H1 (cell line): ENCODE measurements around the gene CHRNG. TPM values are rescaled to one million over a fixed set of nuclear protein-coding genes. Genes with fewer than 3 reads are reported as not detected.
A peak's percentile ranks its signal among the peaks of the same experiment; 100 is the strongest.

ENCODE experiments used
- CTCF ChIA-PET: fragments of 300-600 bp; sonication (Branson Sonifier 250); formaldehyde crosslinking; loops from one replicate; lab custom pipeline; 2021; ENCODE audit not compliant: partially characterized antibody; lab: Charles Lee
- POLR2A ChIA-PET: fragments of 300-600 bp; sonication (Branson Sonifier 250); formaldehyde crosslinking; loops from one replicate; lab custom pipeline; 2021; ENCODE audit warnings: inconsistent platforms; ENCODE audit not compliant: partially characterized antibody; lab: Charles Lee
- DNase-seq, 2 experiments: peaks; one replicate each; pipeline versions ENCODE4 v3.0.0 to v3.0.0-alpha.2; 2010 to 2022; ENCODE audit warnings: low spot score in 2 of 2, low read depth in 1 of 2, mixed read lengths in 1 of 2
- FAIRE-seq: peaks from 2 replicates; lab custom pipeline; 2011; peaks lifted over from hg19 to GRCh38; lab: Jason Lieb, UNC
- H2AFZ ChIP-seq: 2 replicates; pipeline ENCODE4 v1.8.1; 2012; ENCODE audit warnings: low read length, inconsistent platforms
- H2AK5ac ChIP-seq: 2 replicates; pipeline ENCODE4 v1.6.1; 2013; ENCODE audit warnings: low read depth, low read length
- H2BK120ac ChIP-seq: replicated peaks from 2 replicates; pipeline ENCODE3; 2013; ENCODE audit warnings: low read depth, low read length, inconsistent platforms
- H2BK12ac ChIP-seq: 2 replicates; pipeline ENCODE4 v1.6.1; 2013; ENCODE audit warnings: low read depth, low read length
- H2BK15ac ChIP-seq: 2 replicates; pipeline ENCODE4 v1.6.1; 2013; ENCODE audit warnings: low read length
- H2BK20ac ChIP-seq: 2 replicates; pipeline ENCODE4 v1.6.1; 2013; ENCODE audit warnings: low read length
- H2BK5ac ChIP-seq: 2 replicates; pipeline ENCODE4 v1.6.1; 2013; ENCODE audit warnings: low read depth, low read length
- H3K14ac ChIP-seq: 2 replicates; pipeline ENCODE4 v1.6.1; 2013; ENCODE audit warnings: inconsistent platforms; ENCODE audit not compliant: insufficient read length
- H3K18ac ChIP-seq: 2 replicates; pipeline ENCODE4 v1.6.1; 2013; ENCODE audit warnings: low read length; ENCODE audit errors: extremely low read depth
- H3K23ac ChIP-seq: 2 replicates; pipeline ENCODE4 v1.6.1; 2013; ENCODE audit warnings: inconsistent platforms; ENCODE audit not compliant: insufficient read length
- H3K23me2 ChIP-seq: 2 replicates; pipeline ENCODE4 v1.6.1; 2013; ENCODE audit warnings: low read depth, low read length
- H3K27ac ChIP-seq: 2 replicates; pipeline ENCODE4 v1.6.1; 2011; ENCODE audit warnings: low read depth, low read length, inconsistent platforms
- H3K27me3 ChIP-seq, 4 experiments: replicated peaks in 1 of 4; 1 replicate in 1 of 4; 2 replicates in 3 of 4; pipeline versions ENCODE4 v1.6.1 to v1.8.1; 2011 to 2013; ENCODE audit warnings: low read length in 3 of 4, mild to moderate bottlenecking in 3 of 4, inconsistent platforms in 2 of 4, mixed read lengths in 2 of 4, moderate library complexity in 1 of 4; ENCODE audit not compliant: control insufficient read depth in 3 of 4, insufficient read depth in 3 of 4; ENCODE audit errors: extremely low read depth in 1 of 4
- H3K36me3 ChIP-seq, 4 experiments: 2 replicates each; pipeline versions ENCODE4 v1.6.1 to v1.8.1; 2011 to 2013; ENCODE audit warnings: mild to moderate bottlenecking in 4 of 4, low read length in 3 of 4, moderate library complexity in 2 of 4, control low read depth in 1 of 4, inconsistent platforms in 1 of 4; ENCODE audit not compliant: insufficient read depth in 4 of 4, control insufficient read depth in 2 of 4
- H3K4ac ChIP-seq: replicated peaks from 2 replicates; pipeline ENCODE3; 2013; ENCODE audit warnings: low read length, low read depth, mixed read lengths, inconsistent platforms; ENCODE audit not compliant: insufficient read length
- H3K4me1 ChIP-seq, 4 experiments: replicated peaks in 1 of 4; 1 replicate in 1 of 4; 2 replicates in 3 of 4; pipeline versions ENCODE4 v1.6.1 to v1.8.1; 2011 to 2013; ENCODE audit warnings: low read length in 3 of 4, inconsistent platforms in 2 of 4, mixed read lengths in 1 of 4; ENCODE audit not compliant: insufficient read depth in 4 of 4, control insufficient read depth in 3 of 4
- H3K4me2 ChIP-seq, 2 experiments: 2 replicates each; pipeline versions ENCODE4 v1.6.1 to v1.8.1; 2011 to 2013; ENCODE audit warnings: low read depth in 2 of 2, low read length in 2 of 2, control low read depth in 1 of 2, inconsistent platforms in 1 of 2, mild to moderate bottlenecking in 1 of 2; ENCODE audit not compliant: insufficient read depth in 1 of 2
- H3K4me3 ChIP-seq, 4 experiments: fragments of 200-600, 300-600 bp in 1 of 4; sonication (generic), shearing (Covaris generic), sonication (Bioruptor Twin) in 1 of 4; 2 replicates each; pipeline versions ENCODE4 v1.5.1 to v1.8.1; 2011 to 2016; ENCODE audit warnings: low read length in 4 of 4, low read depth in 3 of 4, control low read depth in 2 of 4, inconsistent platforms in 2 of 4, mild to moderate bottlenecking in 2 of 4, mixed read lengths in 1 of 4, moderate library complexity in 1 of 4; ENCODE audit not compliant: insufficient read depth in 2 of 4; ENCODE audit errors: extremely low read depth in 1 of 4
- H3K56ac ChIP-seq: replicated peaks from 2 replicates; pipeline ENCODE3; 2013; ENCODE audit warnings: low read depth, mild to moderate bottlenecking, mixed read lengths, low read length, inconsistent platforms; ENCODE audit not compliant: insufficient read length
- H3K79me1 ChIP-seq: 2 replicates; pipeline ENCODE4 v1.6.1; 2013; ENCODE audit warnings: low read depth, low read length, control low read depth
- H3K79me2 ChIP-seq, 2 experiments: 2 replicates each; pipeline versions ENCODE4 v1.6.1 to v1.8.1; 2012 to 2013; ENCODE audit warnings: low read length in 2 of 2, mild to moderate bottlenecking in 2 of 2, inconsistent platforms in 1 of 2; ENCODE audit not compliant: insufficient read depth in 2 of 2, control insufficient read depth in 1 of 2
- H3K9ac ChIP-seq, 4 experiments: replicated peaks in 1 of 4; 1 replicate in 1 of 4; 2 replicates in 3 of 4; pipeline versions ENCODE4 v1.6.1 to v1.8.1; 2011 to 2013; ENCODE audit warnings: low read depth in 3 of 4, low read length in 3 of 4, control low read depth in 2 of 4, mild to moderate bottlenecking in 2 of 4, moderate library complexity in 2 of 4, inconsistent platforms in 1 of 4; ENCODE audit errors: extremely low read depth in 1 of 4
- H3K9me3 ChIP-seq, 2 experiments: 2 replicates each; pipeline versions ENCODE4 v1.6.1 to v1.8.1; 2012 to 2013; ENCODE audit warnings: mild to moderate bottlenecking in 2 of 2, moderate library complexity in 2 of 2, control low read depth in 1 of 2, inconsistent platforms in 1 of 2, low read depth in 1 of 2, low read length in 1 of 2, mixed read lengths in 1 of 2; ENCODE audit not compliant: insufficient read depth in 2 of 2
- H4K20me1 ChIP-seq, 2 experiments: replicated peaks in 1 of 2; 2 replicates each; pipeline versions ENCODE3 to v1.8.1; 2011 to 2013; ENCODE audit warnings: inconsistent platforms in 2 of 2, low read length in 2 of 2, mild to moderate bottlenecking in 1 of 2; ENCODE audit not compliant: insufficient read depth in 2 of 2, control insufficient read depth in 1 of 2
- H4K5ac ChIP-seq: 2 replicates; pipeline ENCODE4 v1.6.1; 2013; ENCODE audit warnings: low read length, low read depth, mixed read lengths, inconsistent platforms; ENCODE audit not compliant: insufficient read length
- H4K8ac ChIP-seq: 2 replicates; pipeline ENCODE4 v1.8.0; 2013; ENCODE audit warnings: mild to moderate bottlenecking, moderate library complexity, low read length, inconsistent platforms; ENCODE audit not compliant: insufficient read depth; ENCODE audit errors: extremely low read depth
- H4K91ac ChIP-seq: replicated peaks from 2 replicates; pipeline ENCODE3; 2013; ENCODE audit warnings: low read length, mixed read lengths, inconsistent platforms; ENCODE audit not compliant: insufficient read length
- CHD1 ChIP-seq: IDR thresholded peaks from 2 replicates; pipeline ENCODE4 v1.6.1; 2012; ENCODE audit warnings: low read depth, low read length, improper control_type of control experiment
- CTCF ChIP-seq, 3 experiments: IDR thresholded peaks; 1 replicate in 2 of 3; 2 replicates in 1 of 3; pipeline versions ENCODE4 v1.5.1 to v1.6.1; 2011; ENCODE audit warnings: low read length in 3 of 3, mild to moderate bottlenecking in 3 of 3, inconsistent platforms in 2 of 3, low read depth in 1 of 3, moderate library complexity in 1 of 3; ENCODE audit not compliant: insufficient read depth in 1 of 3; ENCODE audit errors: control extremely low read depth in 1 of 3
- HDAC2 ChIP-seq, 2 experiments: fragments of 300-600 bp in 1 of 2; sonication (generic) in 1 of 2; IDR thresholded peaks; 2 replicates each; pipeline ENCODE4 v1.6.1; 2011 to 2012; ENCODE audit warnings: low read depth in 2 of 2, low read length in 2 of 2, mild to moderate bottlenecking in 2 of 2, moderate library complexity in 2 of 2, borderline replicate concordance in 1 of 2, inconsistent platforms in 1 of 2
- KDM5A ChIP-seq: fragments of 200-600 bp; IDR thresholded peaks from 2 replicates; pipeline ENCODE4 v1.7.1; 2012; ENCODE audit warnings: mild to moderate bottlenecking, low read length, inconsistent platforms, mixed read lengths
- MAX ChIP-seq: IDR thresholded peaks from 2 replicates; pipeline ENCODE4 v1.6.1; 2012; ENCODE audit warnings: inconsistent platforms
- RBBP5 ChIP-seq: IDR thresholded peaks from 2 replicates; pipeline ENCODE4 v1.7.1; 2012; ENCODE audit warnings: low read depth, mild to moderate bottlenecking, inconsistent platforms, low read length, moderate library complexity, borderline replicate concordance
- SIN3A ChIP-seq, 2 experiments: IDR thresholded peaks in 1 of 2; conservative IDR thresholded peaks in 1 of 2; 2 replicates each; pipeline ENCODE4 v1.6.1; 2011 to 2012; ENCODE audit warnings: low read length in 2 of 2, improper control_type of control experiment in 1 of 2, low read depth in 1 of 2, mild to moderate bottlenecking in 1 of 2
- SIRT6 ChIP-seq: IDR thresholded peaks from one replicate; pipeline ENCODE4 v1.7.1; 2012; ENCODE audit warnings: low read length, inconsistent platforms
- TCF12 ChIP-seq: IDR thresholded peaks from 2 replicates; pipeline ENCODE4 v1.6.1; 2011; ENCODE audit warnings: low read depth, mild to moderate bottlenecking, low read length
- WGBS, 2 experiments: shearing (Covaris generic) in 1 of 2; methylation state at CpG; one replicate each; pipeline versions ENCODE4 v1.1.6 to v1.1.7; 2013 to 2015; ENCODE audit warnings: low lambda C conversion rate in 2 of 2, mixed read lengths in 2 of 2, inconsistent platforms in 1 of 2, low coverage in 1 of 2, missing lambda C conversion rate in 1 of 2; ENCODE audit not compliant: insufficient replicate concordance in 2 of 2, insufficient coverage in 1 of 2, insufficient read length in 1 of 2; ENCODE audit errors: extremely low coverage in 1 of 2, missing lambda C conversion rate in 1 of 2; 5-methylcytosine and 5-hydroxymethylcytosine counted together
- polyA plus RNA-seq, 7 experiments: library from polyadenylated mRNA; depleted of rRNA in 3 of 7; stranded (reverse) in 5 of 7; unstranded in 2 of 7; fragments of >200 nt in 5 of 7; fragments of 200-250 nt in 2 of 7; gene quantifications; 1 replicate in 5 of 7; 2 replicates in 1 of 7; 4 replicates in 1 of 7; pipeline versions ENCODE4 v1.2.1 to v1.2.3, GENCODE V29; 2011 to 2013; ENCODE audit warnings: missing spikeins in 2 of 7, mixed read lengths in 2 of 7
- total RNA-seq: library from RNA; stranded (reverse); fragmentation: NEBNext Ultra II Directional; extraction: Animal tissue kit (Norgen Biotek cat#: 25700); gene quantifications from 2 replicates; pipeline ENCODE4 v1.2.1, GENCODE V29; 2021

Gene CHRNG
- total and polyA plus RNA-seq, 2 of the 8 experiments (the other 6 are each of a cell fraction or from before 2014, with no cell fraction given): 0.05 TPM; not detected in 1

GRCh38 chr2:232501331-232501771 lies 38.1 kb upstream of the CHRNG start:
- Histone ChIP-seq H3K27ac (no peak overlapping the region), H4K8ac (no peak overlapping the region), H3K14ac (no peak overlapping the region), H3K27me3 (peaks cover 15 to 40% (median 38%) of the 10 kb centered on the region in 4 experiments), H3K4me2 (peak overlapping the region in 1 of 2 experiments; percentile 100; a peak in 2 of 4 replicates), H4K5ac (no peak overlapping the region), H2AFZ (no peak overlapping the region), H3K36me3 (no peaks in the 10 kb centered on the region), H2BK5ac (no peak overlapping the region), H2BK20ac (no peak overlapping the region), H4K20me1 (peaks cover 0 to 2% of the 10 kb centered on the region in 2 experiments), H2BK120ac (no peak overlapping the region), H3K4ac (no peak overlapping the region), H2AK5ac (0 out of 2 replicates have a peak overlapping the region, but pooled peaks have one; percentile 39), H3K23ac (no peak overlapping the region), H3K79me1 (no peaks in the 10 kb centered on the region), H3K4me3 (no peak overlapping the region), H2BK15ac (no peak overlapping the region), H3K79me2 (no peaks in the 10 kb centered on the region), H3K56ac (no peak overlapping the region), H4K91ac (no peak overlapping the region), H3K23me2 (peaks cover 12% of the 10 kb centered on the region), H3K9ac (no peak overlapping the region), H3K9me3 (no peaks in the 10 kb centered on the region), H2BK12ac (no peak overlapping the region), H3K4me1 (peaks cover 0 to 35% (median 16%) of the 10 kb centered on the region in 4 experiments; a peak in 6 of 7 replicates), H3K18ac (no peak overlapping the region)
- FAIRE-seq (no peak), DNase-seq (no peak)
- ChIA-PET CTCF (interaction anchor here (0.6 to 2.9 kb wide), 11 partner anchors 10 to 130 kb away, joined by 3 to 13 read pairs (median 4); no protein-coding TSS in a partner anchor), POLR2A (interaction anchor here (0.9 to 1.6 kb wide), 3 partner anchors 11 to 30 kb away, joined by 3 to 5 read pairs (median 4); partner anchors contain the start of gene PRSS56)
- 80% methylated on average over 7 of the region's 9 CpGs; no CpG with 5 or more reads in 1 of the 2 experiments for WGBS, 2 experiments
- TF ChIP-seq MAX (no peak), CHD1 (no peak), RBBP5 (no peak), SIN3A (conservative IDR thresholded peaks at IDR 0.05 in 1 of 2, IDR thresholded peaks at IDR 0.05 in 1 of 2; ENCODE audit: low read depth in 1 of 2, low read length in 2 of 2) (no peak), HDAC2 (IDR thresholded peaks at IDR 0.05; ENCODE audit: borderline replicate concordance in 1 of 2, low read depth in 2 of 2, low read length in 2 of 2) (no peak), SIRT6 (no peak), KDM5A (no peak), CTCF (IDR thresholded peaks at IDR 0.05; ENCODE audit: control extremely low read depth in 1 of 3, insufficient read depth in 1 of 3, low read depth in 1 of 3, low read length in 3 of 3) (no peak), TCF12 (no peak)
